ENCODE data around the gene ANKS1A.

The ANKS1A gene

DNA sequence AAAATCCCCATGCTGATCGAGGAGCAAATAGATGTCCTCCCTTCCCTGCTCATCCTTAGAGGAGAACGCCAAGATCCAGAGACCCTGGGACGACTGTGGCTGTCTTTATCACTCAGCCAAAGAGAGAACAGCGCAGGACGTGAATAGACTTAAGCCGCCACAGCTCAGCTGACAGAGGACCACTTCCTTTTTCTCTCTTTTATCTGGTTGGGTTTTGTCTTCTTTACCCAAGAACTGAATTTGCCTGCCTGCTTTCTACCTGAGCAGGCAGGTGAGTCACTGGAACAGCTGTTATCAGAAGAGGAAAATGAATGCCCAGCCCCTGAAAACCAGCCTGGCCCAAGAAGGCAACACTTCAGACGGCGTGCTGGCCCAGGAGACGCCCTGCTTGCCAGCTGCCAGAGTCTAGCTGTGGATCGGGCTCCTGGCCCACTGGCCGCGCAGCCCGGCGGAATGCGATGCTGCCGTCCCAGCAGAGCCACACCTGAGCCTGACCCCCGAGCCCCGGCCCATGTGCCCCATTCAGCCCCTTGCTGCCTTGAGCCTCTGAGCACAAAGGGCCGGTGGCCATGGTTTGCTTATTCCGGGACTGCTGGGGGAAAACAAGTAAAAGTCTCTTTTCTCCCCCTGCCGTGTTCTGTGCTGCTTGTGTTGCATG lies 169.9 kb downstream of the ANKS1A start:
- no peak for DNase-seq

DNA sequence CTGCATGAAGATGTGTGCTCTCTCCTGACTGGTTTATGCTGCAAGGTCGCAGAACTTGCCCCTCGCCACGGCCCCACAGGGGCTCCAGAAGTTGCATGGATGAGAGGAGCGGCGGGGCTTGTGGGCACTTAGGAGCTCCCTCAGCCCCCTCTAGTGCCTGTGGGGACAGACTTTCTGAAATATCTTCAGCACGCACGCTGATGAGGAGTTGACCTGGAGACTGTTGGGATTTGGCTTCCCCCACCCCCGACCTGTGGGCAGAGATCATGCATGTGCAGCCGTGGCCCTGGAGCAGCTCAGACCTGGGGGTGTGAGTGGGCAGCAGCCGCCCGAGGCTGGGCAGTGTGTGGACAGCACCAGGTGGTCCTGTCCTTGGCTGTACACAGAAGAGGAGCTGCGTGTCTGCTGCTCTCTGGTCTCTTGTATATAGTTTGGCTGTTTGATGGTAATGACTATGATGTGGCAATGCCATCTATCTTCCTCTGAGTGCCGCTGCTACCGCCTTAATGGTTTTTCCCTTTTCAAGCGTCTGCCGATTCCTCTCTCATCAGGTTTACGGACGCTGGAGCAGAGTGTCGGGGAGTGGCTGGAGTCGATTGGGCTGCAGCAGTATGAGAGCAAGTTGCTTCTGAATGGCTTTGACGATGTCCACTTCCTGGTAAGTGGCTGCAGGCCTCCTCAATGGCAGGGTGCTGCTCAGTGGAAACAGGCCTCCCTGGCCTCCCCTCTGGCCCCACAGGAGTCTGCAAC lies 170.7 kb downstream of the ANKS1A start:
- no peak for DNase-seq

DNA sequence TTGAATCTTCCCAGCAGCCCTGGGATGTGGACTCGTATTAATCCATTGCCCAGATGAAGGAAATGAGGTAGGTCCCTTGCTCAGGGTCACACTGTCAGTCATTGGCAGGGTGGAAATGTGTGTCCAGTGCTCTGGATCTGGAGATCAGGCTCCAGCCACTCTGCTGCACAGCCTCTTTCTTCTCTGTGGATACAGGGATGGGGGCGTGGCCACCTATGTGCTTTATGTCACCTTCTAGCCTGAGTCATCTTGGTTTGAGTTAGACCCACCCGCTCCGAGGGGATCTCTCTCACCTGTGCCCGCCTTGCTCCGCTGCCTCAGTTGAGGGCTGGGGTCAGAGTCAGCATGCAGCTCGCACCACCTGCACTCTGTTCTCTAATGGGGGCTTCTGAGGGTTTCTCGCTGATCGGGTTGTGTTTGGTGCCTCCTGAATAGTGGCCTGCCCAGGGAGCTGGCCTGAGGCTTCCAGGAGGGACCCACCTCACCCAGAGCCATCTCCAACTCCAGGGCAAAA lies 172.1 kb downstream of the ANKS1A start:
- no peak for DNase-seq

DNA sequence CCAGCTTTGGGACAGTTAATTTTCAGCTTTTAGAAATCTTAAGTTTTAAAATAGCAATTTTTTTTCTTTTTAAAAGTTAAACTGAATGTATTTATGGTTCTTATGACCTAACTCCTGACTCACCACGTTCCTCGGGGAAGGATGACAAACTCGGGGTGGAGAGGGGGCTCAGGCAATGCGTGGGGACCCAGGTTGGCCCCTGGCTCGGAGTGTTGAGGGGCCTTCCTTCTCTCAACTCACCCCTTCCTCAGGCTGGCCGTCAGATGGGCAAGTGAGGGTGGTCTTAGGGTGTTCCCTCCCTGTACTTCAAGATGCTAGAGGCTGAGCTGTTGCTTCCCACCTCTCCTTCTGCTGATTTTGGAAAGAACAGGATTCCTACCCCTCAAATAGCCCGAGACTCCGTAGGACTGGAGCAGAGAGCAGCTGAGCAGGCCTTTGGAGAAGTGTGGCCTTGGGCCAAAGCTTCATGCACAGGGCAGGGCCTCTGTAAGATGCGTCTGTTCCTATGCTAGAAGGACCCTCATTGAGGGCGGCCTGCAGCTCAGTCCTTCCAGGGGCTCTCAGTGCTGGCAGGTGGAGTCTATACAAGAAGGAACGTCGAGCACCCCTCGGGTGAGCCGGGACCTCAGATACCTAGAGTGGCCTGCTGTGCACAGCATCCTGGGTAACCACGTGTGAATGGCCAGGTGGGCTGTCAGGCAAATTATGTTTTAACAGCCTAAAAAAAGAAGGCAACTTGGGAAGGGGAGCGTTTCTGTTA lies 172.8 kb downstream of the ANKS1A start:
- DNase-seq: no peak

DNA sequence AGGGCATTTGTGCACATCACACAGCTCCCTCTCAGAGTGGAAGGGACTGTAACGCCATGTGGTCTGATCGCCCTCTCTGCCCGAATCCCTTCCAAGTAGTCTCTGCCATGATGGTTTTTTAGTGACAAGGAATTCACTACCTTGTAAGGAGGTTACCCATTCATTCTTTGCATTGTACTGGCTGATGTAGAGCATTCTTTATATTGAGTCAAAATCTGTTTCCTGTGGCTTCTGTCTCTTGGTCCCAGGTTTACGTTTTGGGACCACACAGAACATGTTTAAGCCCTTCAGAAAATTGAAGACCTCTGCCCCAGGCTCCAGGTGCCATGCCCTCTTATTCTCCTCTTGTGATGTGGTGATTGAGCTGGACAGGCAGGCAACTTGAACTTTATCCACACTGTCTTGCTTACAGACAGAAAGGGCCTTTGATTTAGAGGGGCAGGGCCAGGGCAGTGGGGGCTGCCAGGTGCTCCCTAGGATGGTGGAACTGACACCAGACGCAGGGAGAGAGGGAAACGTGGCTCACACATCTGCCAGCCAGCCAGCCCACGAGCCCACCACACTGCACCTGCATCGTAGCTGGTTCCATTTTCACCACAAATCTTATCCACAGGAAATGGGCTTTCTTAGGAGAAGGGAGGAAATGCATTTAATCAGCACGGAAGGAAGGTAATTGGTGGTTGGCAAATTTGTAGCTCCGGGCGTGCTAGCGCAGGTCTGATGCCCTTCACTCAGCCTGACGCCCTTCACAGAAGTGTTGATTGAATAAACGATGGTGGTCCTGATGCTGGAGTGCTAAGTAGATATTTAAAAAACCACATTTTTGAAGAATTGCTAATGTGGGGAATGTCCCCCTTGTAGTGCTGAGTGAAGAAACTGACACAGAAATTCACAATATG lies 173.9 kb downstream of the ANKS1A start:
- peak; percentile 28 for DNase-seq

DNA sequence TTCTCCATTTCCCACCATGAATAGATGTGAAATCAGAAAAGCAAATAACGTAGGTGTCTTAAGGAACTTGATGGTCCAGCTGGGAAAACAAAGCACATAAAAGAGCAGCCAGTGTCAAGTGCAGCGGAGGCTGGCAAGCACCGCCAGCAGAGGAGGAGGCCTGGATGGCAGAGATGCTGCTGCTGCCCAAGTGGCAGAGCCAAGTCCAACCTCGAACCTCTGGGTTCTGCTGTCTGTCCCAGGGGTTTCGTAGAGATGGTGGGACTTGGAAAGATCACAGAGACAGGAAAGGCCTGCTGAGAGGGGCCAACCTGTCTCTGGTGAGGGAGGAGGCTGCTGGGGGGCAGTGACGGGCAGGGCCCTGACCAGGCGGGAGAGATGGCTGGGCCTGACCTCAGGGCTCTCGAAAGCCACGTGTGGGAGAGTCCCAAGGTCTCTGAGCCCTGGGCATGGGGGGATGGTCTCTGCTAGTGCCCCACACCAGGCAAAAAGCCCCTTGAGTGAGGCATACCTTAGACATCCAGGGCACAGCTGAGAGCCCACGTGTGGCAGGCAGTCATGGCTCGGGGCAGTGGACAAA lies 174.7 kb downstream of the ANKS1A start:
- no peak for DNase-seq

DNA sequence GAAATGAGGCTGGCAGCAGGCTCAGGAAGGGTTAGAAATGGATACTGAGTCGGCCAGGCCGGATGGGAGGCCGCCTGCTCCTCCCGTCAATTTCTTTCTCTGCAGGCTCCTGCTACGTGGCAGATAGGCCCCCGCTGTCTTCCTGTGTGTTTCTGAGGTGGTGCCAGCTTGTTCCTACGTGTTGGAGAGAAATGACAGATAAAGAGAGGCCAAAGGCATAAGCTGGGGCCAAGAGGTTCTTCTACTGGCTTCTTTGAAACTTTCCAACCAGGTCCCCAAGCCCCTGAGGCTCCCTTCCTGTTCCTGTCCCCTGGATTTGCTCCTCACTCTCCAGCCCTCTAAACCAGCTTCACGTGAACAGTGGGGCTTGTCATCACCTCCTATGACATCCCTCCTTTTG lies 175.2 kb downstream of the ANKS1A start:
- DNase-seq: no peak

DNA sequence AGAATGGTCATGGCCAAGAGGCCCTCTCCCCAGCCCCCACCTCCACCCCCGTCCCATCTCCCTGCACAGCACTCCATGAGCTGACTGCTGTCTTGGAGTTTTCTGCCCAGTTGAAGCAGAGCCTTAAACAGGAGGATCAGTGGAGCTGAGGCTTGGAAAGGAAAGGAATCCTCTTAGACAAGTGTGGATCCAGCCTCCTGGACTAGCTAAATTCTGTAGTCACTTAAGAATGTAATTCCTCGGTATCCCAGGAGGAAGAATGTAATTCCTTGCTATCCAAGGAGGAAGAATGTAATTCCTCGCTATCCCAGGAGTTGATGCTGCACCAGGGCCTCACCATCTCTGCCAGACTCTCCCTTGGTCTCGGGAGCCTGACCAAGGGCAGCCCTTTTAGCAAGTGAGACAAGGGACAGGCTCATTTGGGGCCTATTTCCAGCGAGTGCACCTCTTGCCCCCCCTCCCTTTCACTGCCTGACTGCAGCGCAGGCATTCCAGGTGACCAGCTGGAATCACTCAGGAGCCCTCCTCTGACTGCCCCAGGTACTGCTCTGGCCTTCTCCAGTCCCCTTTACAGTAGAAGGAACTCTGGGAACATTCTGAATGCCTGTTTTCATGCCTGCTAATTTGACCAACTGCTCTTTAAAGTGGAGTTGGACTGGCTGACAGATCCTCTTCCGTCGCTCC lies 175.8 kb downstream of the ANKS1A start:
- no peak for DNase-seq

DNA sequence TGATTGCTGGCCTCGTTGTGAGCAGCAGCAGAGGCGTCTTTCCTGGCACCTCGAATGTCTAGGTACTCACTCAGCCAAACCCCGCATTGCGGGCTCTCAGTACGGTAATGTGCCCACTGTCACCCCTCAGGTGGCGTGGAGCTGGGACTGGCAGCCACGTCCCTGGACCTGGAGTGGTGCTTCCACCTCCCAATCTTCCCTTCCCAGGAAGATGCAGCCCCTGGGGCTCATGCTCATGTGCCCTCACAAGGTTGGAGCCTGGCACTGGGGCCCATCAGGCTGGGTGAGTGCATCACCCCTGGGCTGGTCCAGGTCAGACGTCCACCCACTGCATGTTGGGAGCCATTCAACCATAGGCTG lies 176.4 kb downstream of the ANKS1A start:
- DNase-seq: no peak

DNA sequence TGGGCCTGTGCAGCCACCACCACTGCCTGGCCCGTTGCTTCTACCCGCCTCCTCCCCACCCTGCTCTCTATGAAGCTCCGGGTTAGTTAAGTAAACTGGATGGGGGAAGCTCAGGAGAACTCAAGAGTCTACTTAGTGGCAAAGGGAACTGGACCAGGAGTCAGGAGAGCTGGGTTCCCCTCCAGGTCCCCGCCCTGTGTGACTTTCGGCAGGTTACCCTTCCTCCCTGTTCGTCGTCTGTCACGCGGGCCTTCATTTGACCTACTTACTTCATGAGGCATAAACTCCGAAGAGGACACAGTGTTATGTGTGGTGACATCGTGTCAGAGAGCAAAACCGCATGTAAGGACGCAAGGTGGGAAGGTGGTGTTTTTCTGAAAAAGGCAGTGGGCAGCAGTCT lies 176.8 kb downstream of the ANKS1A start:
- DNase-seq: no peak

DNA sequence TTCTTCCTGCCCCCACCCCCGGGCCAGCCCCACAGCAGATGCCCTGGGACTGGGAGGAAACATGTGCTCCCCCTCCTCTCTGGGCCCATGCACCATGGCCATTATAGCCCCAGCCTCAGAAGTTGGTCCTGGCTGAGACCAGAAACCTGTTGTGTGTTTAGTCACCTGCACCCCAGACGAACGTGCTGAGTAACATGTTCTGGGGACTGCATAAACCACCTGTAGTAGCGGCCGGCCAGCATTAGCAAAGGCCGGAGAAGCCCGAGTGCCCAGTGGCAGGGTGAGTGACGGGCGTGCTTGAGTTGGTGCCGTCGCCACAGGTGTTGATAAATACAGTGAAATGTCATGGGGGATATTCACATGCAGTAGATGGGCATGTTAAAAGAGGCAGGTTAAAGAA lies 178.2 kb downstream of the ANKS1A start:
- no peak for DNase-seq

DNA sequence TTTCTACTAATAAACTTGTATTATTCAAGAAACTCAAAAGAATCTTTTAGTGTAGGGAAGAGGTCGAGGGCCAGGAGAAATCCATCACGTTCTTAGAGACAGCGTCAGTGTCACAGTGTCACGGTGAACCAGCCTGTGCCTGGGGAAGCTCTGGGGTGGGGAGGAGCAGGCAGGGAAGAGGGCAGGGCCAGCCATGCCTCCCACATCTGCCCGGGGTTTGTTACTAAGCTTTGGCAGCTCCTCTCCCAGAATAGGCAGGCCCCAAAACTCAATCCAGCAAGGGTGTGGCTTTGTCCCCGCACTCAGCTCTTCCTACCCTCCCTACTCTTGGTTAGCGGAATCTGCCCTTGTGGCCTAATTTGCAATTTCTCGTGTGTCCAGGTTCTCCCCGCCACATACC lies 179.2 kb downstream of the ANKS1A start:
- DNase-seq: no peak

DNA sequence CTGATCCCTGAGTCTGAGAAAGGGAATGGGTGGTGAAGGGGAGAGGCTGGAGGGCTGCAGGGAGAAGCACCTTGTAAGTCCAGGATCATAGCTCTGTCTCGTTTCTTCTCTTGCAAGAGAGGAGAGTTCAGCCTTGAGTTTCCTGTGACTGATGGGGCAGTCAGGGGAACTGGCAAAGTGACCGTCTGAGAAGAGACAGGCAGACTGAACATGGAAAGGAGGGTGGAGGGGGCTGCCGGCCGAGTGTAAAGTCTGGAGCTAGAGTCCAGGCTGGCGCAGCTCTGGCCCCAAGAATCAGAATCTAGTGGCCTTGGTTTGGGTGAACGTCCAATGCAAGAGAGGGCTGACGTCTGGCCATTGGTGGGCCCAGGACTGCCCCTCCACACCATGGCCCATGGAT lies 179.6 kb downstream of the ANKS1A start:
- DNase-seq: no peak

DNA sequence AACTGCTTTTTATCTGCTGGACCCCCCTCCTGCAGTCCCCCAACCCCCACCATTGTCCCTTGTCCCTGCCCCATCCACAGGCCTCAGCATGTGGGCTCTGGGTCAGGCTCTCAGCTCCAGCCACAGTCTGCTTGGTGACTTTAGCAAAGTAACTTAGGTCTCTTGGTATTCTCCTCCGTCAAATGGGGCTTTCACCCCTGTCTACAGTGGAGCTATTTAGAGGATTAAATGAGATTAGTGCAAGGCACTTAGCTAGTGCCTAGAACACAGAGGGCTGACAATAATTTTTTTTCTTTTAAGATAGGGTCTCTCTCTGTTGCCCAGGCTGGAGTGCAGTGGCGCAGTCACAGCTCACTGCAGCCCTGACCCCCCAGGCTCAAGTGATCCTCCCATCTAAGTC lies 180.2 kb downstream of the ANKS1A start:
- no peak for DNase-seq

DNA sequence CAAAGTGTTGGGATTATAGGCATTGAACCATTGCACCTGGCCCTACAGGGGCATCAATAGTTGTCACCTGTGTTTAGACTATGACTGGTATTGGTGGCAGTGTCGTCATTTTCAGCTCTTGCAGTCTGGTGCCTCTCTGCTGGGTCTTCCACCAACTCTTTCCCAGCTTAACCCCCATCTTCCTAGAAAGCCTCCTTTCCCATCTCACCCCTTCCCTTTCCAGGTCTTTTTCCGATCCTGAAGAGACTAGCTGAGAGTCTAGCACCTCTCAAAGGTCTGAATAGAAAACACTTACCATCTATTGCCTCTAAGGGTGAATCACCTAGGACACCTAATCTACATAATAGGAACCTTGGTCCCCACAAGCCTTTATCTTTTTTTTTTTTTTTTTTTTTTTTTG lies 181.1 kb downstream of the ANKS1A start:
- no peak for DNase-seq

DNA sequence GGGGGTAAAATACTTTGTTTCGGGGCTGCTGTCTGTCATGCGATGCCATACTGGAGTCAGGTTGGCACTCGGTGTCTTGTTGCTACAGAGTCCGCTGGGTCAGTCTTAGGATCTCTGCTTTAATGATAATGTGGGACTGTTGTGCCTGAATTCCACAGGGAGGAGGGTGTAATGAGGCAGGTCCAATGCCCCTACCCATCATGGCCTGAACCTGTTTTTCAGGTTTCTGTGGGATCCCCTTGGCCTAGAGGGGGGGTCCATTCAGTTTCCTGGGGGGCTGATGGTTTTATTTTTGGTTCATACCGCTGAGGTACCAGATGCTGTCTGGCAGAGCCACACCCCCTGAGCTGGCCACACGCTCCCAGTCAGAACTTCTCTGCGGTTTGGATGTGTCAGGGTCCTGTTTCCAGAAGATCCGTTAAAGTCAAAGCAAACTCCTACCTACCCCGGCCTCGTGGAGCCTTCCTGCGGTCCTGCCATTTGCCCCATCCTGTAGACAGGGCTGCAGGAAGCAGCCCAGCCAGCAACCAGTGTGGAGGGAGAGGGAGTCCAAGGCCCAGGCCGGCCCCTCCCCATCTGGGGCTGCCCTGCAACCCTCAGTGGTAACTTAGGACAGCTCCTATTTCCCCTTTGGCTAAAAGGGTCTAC lies 182.4 kb downstream of the ANKS1A start:
- DNase-seq: no peak

DNA sequence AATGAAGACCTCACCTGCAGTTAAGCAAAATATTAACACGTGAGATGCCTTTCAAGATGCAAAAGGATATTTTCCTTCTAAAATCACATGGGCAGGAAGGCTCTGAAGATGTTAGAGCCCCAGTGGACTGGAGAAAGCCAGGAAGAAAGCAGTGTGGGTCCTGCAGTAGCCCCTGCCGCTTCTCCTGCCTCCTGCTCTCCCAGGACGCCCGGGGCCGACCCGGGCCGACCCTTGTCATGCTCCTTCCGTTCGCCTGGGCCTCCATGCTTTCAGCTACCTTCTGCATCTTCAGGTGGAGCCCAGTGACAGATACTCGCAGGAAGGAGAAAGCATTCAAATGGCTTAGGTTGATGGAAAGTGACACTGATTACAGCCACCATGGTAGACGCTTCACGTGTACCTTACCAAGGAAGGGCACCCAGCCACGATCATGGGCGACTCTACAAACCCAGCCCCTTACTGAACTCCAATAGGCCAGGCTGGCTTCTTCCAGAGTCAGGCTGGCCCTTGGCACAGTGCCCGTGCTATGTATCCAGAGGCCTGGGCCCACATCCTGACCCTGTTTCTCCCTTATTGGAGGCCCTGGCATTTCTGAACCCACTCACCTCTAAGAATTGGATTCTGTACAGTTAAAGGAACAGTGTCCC lies 183.1 kb downstream of the ANKS1A start:
- DNase-seq: no peak

DNA sequence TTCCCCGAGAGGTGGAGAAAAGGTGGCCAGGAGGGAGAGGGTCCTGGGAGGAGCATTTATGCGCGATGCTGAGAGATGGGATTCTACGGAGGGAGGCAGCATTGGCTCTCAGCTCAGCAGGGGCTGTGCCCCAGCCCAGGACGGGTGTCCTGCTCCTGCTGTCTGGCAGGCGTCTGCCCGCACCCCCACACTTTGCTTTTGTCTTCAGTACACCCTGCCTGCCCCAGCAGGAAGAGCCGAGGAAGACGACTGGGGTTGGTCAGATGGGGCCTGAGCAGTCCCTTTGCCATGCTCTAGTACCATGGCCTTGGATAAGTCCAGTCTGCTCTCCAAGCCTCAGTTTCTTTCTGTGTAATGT lies 183.6 kb downstream of the ANKS1A start:
- no peak for DNase-seq

DNA sequence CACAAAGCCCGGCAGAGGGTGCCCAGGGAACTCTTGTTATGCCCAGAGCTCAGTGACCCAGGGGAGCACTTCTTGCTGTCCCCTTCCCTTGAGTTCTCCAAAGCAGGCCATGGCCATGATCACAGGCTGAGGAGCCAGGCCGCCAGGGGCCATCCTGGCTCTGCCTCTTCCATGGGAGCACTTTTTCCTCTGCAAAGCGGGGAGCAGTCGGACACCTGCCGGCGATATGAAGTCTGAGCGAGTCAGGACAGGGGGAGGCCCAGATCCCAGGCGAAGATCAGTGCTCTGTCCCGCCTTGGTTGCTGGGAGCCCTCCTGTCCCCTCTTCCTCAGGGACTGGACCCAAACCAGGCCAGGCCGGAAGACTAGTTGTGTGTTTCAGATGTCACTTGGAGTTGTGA lies 184.2 kb downstream of the ANKS1A start:
- DNase-seq: no peak

DNA sequence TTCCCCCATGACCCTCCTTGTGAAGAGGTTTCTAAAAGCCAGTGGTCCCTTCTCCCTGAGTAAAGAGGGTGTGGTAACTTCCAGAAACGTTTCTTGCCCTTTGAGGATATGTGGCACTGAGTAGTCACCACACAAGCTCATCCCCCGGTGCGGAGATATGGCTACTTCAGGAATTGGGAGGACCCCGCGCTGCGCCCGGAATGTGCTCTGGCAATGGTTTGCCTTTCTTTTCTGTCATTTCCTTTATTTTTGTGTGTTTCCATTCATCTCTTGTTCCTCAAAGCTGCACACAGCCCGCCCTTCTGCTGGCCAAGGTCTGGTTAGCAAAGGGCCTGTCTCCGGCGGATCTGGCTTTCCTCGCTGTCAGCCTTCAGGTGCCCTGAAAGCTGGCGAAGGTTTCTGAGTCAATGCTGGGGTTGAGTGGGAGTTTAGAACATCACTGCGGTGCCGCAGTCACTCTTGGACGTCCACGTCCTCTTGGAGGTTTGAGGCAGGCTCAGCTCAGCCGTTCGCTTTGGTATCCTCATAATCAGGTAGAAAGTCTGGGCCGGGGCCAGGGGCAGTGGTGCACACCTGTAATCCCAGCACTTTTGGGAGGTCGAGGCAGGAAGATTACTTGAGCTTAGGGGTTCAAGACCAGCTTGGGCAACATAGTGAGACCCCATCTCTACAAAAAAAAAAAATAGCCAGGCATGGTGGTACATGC lies 184.9 kb downstream of the ANKS1A start:
- no peak for DNase-seq
